ENCODE measurements around the gene TEC.
"Not testable (repeated sequence)": the region's sequence is repeated elsewhere in the genome, so short reads cannot be mapped to it uniquely, and the experiment has no call there.

The TEC gene

DNA sequence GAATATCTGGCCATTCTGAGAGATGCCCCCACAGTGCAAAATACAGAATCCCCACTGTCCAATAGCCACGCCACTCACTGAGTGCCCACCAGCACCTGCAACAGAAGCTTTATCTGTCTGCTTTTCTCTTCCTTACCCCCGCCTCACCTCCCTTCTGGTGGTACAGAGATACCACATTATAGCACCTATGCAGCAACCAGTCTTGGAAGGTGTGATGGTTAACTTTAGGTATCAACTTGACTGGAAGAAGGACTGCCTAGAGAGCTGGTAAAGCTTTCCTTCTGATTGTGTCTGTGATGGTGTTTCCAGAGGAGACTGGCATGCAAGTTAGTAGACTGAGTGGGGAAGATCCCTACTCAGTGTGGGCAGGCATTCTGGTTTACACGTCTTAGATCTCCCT is 73.8 kb downstream of the TEC start:
- no peak for DNase-seq (ENCODE audit: low spot score)

GRCh38 chr4:48195374-48195773 is 74.3 kb downstream of the TEC start:
- DNase-seq (ENCODE audit: low spot score): no peak

DNA sequence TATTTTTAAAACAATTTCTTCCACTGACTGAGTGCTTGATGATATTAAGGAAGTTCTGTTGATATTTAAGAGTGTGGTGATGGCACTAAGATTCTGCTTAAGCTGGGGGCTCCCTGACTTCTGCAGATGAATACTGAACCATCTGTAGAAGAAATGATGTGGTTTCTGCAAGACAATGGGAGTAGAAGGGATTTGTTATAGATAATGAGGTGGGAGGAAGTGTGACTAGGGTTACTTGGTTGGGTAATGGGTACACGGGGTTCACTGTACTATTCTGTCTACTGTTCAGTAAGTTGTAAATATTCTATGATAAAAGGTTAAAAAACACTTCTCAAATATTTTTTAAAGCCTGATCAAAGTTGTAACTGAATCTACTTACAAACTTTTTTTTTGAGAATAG is 74.7 kb downstream of the TEC start:
- DNase-seq (ENCODE audit: low spot score): no peak

GRCh38 chr4:48193921-48194468 is 75.6 kb downstream of the TEC start:
- no peak for DNase-seq (ENCODE audit: low spot score)

DNA sequence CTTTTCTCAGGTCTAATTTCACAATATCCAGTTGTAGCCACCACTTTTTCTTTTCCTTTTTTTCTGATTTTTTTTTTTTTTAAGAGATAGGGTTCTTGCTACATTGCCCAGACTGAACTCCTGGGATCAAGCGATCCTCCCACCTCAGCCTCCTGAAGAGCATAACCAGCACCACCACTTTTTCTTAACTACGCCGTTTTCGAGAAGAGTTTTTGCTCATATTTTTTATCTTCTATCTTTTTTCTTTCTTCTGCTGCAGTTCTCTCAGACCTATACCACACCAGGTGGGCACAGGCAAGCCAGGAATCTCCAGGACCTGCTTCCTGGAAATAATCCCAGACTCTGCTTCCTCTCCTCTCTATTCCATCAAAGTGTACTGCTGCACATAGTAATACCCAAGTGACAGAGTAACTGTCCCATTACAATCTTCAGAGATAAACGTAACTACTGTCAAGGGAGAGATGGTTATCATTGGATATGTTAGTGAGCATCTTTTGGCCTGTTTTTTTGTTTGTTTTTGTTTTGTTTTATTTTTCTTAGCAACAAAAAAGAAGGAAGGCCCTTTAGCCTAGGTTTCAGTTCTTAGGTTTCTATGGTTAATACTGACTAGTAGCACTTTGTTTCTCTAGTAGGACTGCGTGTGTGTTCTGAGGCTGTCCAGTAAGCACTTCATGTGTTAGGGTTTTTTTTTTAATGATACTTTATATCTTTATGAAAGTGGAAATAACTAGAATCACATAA is 76.4 kb downstream of the TEC start:
- DNase-seq (ENCODE audit: low spot score): no peak

- DNase-seq (ENCODE audit: low spot score): no peak
Measured at GRCh38 chr4:48191758-48192157, 77.9 kb downstream of the TEC start.

- no peak for DNase-seq (ENCODE audit: low spot score)
Measured at GRCh38 chr4:48190839-48191238, 78.8 kb downstream of the TEC start.

GRCh38 chr4:48189731-48190130 is 79.9 kb downstream of the TEC start:
- no peak for DNase-seq (ENCODE audit: low spot score)

DNA sequence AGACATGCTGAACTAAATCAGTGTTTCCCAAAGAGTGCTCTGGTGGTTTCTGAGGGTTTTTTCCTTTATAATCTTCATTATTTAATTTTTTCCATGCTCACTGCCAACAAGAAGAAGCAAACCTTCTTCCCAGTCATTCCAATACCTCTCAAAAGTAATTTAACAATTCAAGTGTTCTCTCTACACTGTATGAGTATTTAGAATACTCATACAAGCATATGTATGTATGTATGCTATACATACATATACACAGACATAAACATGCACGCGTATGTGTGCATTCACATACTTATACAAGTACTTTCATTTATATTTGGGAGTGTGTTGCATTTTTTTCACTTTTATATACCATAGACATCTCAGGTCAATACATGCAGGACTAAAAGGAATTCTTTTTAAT is 81.2 kb downstream of the TEC start:
- DNase-seq (ENCODE audit: low spot score): no peak

- no peak for DNase-seq (ENCODE audit: low spot score)
Measured at GRCh38 chr4:48187813-48188212, 81.8 kb downstream of the TEC start.

DNA sequence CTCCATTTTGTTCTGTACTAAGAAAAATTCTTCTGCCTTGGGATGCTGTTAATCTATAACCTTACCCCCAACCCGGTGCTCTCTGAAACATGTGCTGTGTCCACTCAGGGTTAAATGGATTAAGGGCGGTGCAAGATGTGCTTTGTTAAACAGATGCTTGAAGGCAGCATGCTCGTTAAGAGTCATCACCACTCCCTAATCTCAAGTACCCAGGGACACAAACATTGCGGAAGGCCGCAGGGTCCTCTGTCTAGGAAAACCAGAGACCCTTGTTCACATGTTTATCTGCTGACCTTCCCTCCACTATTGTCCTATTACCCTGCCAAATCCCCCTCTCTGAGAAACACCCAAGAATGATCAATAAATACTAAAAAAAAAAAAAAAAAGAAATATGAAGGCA is 82.6 kb downstream of the TEC start:
- not testable (repeated sequence) for DNase-seq (ENCODE audit: low spot score)

GRCh38 chr4:48186394-48186793 is 83.2 kb downstream of the TEC start:
- not testable (repeated sequence) for DNase-seq (ENCODE audit: low spot score)

GRCh38 chr4:48184882-48185281 is 84.8 kb downstream of the TEC start:
- no peak for DNase-seq (ENCODE audit: low spot score)

DNA sequence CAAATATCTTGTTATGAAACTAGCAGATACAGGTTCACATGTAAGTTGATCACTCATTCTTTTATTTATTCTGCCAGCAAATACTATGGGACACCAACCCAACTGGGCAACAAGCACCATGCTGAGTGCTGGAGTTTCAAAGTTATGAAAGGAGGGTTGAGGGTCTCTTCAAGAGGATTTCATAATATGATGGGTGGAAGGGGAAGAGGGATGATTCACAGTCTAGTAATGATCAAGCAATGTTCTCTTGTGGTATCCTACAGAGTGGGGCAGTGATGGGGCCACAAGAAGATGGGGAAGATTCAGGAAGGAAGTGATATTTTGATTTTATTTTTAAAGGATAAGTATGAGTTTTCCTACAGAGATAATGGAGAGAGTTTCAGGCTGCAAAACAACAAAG is 89.4 kb downstream of the TEC start:
- no peak for DNase-seq (ENCODE audit: low spot score)

DNA sequence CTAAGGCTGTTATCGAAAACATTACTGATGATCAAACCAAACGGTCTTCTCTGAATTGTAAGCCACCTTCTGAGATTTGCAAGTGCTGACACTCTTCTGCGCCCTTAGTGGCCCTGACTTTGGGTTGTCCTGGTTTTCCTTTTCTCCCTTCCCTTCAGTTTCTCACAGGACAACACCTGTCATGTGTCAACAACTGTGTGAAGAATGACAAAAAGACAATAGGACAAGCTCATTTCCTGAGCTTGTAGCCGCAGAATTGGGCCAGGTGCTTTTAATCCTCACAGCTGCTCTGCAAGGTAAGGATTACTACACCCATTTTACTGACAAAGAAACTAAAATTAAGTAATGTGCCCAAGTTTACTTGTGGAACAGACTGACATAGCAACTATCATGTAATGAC is 90.7 kb downstream of the TEC start:
- DNase-seq (ENCODE audit: low spot score): no peak

DNA sequence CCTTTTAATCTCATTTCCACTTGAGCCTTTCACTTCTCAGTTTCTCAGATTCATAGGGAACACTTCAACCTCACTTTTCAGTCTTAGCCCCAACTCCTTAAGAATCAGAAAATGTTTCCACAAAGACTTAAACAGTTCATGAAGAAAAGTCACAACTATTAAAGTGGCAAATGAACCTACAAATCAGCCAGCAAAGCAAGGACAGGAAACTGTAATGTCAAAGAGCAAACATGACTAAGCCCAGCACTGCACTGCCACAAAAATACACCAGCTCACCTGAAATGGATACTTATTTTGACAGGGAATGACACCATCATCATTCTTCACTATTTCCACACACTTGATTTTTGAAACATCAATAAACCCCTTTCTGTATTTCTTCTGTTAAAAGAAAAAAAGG is 93.8 kb downstream of the TEC start:
- DNase-seq (ENCODE audit: low spot score): peak; percentile 4

- no peak for DNase-seq (ENCODE audit: low spot score)
Measured at GRCh38 chr4:48175328-48175727, 94.3 kb downstream of the TEC start.

- no peak for DNase-seq (ENCODE audit: low spot score)
Measured at GRCh38 chr4:48173056-48173991, 96.3 kb downstream of the TEC start.

- no peak for DNase-seq (ENCODE audit: low spot score)
Measured at GRCh38 chr4:48172651-48173050, 97.0 kb downstream of the TEC start.

DNA sequence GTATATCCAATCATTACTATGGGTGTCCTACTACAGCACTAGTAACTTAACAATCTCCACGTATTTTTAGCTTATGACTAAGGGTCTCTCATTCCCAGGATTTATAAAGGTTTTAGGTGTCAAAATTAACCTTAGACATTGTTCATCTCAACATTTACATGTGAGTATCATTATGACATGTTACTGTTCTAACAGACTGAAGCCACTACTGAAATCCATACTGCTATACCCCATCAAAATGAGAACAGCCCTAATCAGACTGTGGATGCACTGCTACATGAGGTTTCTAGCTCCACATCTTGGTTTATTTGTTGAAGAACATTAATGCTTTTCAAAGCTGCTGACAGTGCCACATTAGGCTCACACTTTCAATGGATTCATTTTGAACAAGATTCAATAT is 100.0 kb downstream of the TEC start:
- no peak for DNase-seq (ENCODE audit: low spot score)

GRCh38 chr4:48167538-48168263 is 101.9 kb downstream of the TEC start:
- DNase-seq (ENCODE audit: low spot score): no peak

DNA sequence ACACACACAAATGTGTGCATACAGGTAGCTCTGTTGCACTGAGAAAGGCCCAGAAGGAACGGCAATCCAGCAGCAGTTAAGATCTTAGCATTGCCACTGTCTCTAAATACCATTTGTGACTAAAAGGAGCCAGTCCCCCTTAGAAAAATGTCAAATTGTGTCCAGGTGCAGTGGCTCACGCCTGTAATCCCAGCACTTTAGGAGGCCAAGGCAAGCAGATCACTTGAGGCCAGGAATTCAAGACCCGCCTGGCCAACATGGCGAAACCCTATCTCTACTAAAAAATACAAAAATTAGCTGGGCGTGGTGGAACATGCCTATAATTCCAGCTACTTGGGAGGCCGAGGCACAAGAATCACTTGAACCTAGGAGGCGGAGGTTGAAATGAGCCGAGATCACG is 105.1 kb downstream of the TEC start:
- DNase-seq (ENCODE audit: low spot score): not testable (repeated sequence)

All from kidney capillary endothelial cell (primary cell).